HT1080 (cell line): ENCODE measurements around the gene CLRN3. TPM values are rescaled to one million over a fixed set of nuclear protein-coding genes. Genes with fewer than 3 reads are reported as not detected.
A peak's percentile ranks its signal among the peaks of the same experiment; 100 is the strongest.

Source experiments
- DNase-seq: peaks from one replicate; pipeline ENCODE4 v3.0.0-alpha.2; 2015; ENCODE audit warnings: low read depth
- total RNA-seq: library from RNA; depleted of rRNA; stranded (reverse); fragments of >200 nt; shearing (Covaris generic); gene quantifications from 2 replicates; pipeline ENCODE4 v1.2.3, GENCODE V29; 2014

The CLRN3 gene
- total RNA-seq, 1 experiment from 2014 or later: not detected

DNA sequence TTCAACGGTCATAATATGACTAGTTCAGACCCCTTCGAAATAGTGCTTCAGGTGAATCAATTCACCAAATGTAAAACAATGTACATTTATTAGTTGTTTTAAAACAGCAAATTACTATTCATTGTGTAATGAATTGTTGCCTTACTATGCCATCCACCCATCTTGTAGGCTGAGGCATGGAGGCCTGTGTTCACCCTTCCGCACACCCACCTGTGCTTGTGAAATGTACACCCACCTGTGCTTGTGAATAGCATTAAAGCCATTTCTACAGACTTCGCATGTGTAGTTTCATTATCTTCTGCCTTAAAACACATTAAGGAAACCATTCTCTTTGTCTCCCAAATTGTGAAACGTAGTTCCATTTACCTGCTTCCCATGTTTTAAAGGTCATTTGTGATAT is 16.8 kb downstream of the CLRN3 start:
- DNase-seq: no peak

GRCh38 chr10:127875449-127875765 is 17.3 kb downstream of the CLRN3 start:
- no peak for DNase-seq

DNA sequence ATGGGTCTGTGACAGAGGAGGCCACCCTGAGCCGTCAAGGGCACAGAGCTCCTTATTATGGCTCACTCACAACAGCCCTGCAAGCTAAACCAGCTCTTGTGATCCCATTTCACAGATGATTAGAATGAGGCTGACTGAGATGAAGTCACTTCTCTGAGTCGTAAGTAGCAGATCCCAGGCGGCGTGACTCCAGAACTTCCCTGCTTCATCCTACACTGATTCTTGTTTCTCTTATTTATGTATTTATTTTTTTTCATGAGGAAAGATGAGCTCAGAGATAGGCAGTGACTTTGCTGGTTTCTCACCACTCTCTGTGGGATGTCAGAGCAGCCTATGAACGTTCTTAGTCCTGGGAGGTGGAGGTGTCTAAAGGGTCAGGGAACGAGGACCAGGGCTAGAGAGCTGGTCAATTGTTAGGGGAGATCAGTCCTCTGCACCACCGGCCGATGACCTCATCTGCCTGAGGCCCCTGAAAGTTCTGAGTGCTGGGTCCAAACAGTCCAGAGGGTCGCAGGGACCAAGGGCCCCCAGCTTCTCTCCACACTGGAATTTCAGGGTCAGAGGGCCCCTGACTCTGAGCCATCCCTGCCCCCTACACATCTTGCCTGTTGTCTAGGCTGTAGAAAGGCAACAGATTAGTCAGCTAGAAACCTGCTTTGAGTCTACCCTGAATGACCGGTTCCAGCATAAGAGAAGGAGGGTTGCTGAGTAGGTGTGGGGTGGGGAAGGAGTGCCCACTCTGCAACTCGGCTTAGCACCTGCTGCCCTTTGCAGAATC is 17.9 kb downstream of the CLRN3 start:
- DNase-seq: no peak

DNA sequence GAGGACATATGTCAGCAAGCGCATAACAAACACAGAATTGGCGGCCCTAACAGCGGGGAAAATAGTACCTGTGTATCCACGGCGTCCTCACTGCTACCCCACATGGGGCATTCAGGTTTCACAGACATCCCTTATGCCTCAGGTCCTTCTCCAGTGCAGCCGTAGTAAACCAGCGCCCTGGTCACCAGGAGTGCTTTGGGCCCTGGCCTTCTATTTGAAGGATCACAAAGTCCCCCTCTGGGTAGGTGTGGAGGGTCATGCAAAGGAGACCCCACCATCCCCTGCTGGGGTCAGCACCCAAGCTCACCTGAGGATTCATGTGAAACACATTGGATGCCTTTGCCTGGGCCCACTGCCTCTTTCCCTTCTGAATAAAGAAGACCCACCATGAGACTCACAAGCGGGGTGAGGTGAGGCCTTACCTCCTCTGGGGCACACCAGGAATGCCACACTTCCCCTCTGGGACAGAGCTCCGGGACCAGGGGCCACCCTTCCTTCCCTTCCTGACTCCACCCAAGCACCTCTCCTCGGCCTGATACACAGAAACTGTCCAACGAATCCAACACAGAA is 18.8 kb downstream of the CLRN3 start:
- DNase-seq: no peak

DNA sequence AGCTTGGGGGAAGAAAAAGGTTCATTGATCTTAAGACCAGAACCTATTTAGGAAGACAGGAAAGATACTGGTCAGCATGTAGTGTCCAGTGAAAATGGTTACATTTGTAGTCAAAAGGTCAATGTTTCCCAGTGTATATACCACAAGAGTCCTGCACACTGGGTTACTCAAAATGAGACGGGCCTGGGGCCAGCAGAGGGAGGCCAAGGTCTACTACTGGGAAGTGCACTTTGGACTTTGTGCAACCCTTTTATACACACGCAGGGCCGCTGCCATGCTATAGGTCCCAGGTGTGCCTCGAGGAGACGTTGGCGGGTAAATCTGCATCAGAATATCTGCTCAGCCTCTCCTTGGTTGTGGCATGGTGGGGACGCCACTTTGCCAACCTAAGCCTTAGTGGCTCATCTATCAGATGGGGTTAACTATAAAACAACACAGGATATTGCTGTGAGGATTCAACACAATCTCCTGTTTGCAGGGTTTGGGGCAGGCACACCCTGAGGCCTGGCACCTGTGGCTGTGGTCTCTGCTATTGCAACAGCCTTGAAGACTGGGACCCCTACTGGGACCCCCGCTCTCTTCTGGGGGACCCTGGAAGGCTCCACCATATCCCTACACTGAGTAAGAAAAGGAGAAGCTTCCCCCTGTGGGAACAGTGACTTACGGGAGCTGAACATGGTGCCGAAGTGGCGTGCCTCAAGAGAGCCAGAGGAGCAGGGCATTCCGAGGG is 19.7 kb downstream of the CLRN3 start:
- DNase-seq: no peak

DNA sequence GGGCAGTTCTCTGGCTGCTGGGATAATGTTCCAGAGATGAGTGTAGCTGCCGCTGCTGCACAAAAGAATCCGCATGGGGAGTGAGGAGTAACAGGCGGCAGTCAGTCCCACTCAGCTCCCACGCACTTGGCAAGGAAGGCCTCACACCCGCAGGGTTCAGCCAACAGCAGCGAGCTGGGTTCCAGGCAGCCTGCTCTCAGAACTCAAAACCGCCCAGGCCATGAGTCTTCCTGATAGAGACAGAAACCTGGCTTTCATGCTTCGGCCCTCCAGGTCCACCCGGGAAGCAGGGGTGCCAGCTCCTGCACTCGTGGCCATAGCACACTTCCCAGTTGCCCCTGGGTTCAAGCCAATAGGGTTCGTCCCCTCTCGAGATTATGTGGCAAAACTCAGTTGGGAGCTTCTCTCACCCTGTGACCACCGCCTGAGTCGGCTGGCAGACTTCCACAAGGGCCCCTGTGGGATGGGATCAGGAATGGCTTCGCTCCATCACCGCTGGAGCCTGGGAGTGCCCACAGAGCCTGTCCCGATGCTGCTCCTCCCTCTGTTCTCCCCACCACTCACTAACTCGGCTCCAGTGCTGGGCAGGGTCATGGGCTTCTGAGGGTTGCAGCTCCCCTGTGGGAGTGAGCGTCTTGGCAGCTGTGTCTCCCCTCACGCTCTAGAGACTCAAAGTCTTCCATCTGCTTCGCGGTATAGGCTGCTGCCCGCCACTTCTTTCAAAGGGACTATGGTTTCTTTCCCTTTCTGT is 20.6 kb downstream of the CLRN3 start:
- DNase-seq: no peak

- no peak for DNase-seq
Observed at GRCh38 chr10:127871631-127872010, 21.1 kb downstream of the CLRN3 start.

- DNase-seq: no peak
Observed at GRCh38 chr10:127869329-127869728, 23.4 kb downstream of the CLRN3 start.

DNA sequence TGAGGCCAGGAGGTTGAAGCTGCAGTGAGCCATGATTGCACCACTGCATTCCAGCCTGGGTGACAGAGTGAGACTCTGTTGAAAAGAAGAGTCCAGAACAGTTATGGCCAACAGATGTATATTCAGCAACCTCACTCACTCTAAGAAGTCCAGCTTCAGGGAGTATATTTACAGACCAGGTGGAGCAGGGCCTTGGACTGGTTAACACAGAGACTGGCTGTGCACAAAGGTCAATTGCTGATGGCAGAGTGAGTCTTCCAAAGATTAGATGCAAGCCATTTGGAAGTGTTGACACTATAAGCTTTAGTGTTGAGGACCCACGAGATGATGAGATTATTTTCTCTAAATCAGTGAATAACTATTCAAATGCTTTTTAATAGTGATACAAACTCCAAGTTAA is 24.9 kb downstream of the CLRN3 start:
- no peak for DNase-seq

DNA sequence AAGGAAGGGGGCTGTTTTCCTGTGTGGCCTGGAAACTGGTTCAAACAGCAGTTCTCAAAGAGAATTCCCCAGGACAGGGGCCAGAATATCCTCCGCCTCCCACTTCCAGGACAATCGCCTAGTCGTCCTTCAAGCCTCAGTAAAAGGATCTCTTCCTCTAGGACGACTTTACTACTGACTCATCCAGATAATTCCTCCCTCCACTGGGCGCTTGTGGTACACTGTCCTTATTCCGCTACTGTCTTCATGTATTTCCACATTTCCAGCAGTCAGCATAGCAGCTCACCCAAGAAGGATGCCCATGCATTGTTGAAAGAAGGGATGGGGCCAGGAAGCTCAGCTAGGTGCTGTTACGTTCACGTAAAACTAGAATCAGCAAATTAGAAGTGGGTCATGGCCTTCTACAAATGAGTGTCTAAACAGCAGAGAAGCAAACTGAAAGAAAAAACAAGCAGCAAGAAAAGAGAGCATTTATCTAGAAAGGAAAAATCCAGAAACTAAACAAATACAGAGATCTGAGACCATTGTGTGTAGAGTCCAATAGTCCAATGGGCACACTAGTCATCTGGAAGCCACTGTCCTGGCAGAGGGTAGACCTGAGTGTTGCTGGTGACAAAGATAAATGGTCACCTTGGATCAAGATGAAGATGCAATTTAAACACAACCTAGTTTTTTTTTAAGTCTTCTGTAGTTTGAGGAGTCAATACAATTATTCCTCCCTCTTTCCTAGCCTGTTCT is 26.3 kb downstream of the CLRN3 start:
- peak; percentile 65 for DNase-seq

DNA sequence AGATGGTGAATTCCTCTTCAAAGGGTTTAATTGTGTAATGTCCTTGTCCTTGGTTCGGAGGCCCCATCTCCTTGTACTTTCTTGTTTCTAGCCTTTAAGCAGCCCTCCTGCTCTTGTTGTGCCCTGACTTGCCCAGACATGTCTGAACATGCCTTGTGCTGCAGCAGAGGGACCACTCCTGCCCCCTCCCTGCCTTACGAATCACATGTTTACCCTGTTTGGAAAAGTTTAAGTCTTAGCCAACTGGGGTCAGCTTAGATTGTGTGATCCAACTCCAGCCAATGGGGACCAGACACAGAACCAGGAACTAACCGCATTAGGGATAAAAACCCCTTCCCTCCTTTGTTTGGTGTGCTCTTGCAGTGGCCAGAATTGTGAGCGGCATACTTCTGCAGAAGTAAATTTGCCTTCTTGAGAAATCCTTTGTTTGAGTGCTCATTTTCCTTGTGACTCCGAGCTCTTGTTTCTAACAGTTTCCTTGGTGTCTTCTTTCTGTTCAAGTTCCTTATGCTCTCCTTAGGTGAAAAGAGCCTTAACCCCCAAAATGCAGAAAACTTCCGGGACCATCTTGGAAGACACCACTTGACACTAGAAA is 29.4 kb downstream of the CLRN3 start:
- peak; percentile 78 for DNase-seq

DNA sequence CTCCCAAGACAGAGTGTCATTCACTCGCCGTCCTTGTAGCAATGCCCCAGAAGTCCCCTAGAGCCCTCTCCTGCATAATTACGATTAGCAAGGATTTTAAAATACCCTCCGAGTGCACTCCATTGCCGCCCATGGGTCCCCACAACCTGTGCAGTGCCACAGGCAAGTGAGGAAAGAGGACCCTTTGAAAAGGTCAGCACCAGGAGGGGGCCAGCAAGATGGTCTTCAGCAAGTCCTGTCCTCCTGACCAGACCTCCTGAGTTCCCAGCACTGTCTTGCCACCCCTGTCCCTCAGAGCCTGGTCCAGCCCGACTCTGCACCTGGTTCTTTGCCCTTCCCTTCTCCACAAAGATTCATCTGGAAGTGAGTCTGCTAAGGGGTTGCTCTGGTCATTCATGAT is 32.1 kb downstream of the CLRN3 start:
- DNase-seq: no peak

GRCh38 chr10:127855976-127856375 is 36.8 kb downstream of the CLRN3 start:
- no peak for DNase-seq

DNA sequence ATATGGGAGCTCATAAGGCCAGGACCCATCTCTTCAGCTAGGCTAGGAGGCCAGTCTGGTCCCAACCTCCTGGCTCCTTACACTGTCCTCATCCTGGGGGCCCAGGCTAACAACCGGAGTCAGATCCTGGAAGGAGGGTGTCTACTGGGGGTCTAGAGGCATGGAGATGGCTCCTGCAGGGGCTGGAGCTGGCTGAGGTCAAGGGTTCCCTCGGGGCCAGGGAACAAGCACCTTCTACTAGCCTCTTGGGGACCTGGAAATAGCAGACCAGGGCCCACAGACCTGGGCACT is 37.2 kb downstream of the CLRN3 start:
- DNase-seq: no peak

GRCh38 chr10:127854769-127855590 is 37.8 kb downstream of the CLRN3 start:
- no peak for DNase-seq

DNA sequence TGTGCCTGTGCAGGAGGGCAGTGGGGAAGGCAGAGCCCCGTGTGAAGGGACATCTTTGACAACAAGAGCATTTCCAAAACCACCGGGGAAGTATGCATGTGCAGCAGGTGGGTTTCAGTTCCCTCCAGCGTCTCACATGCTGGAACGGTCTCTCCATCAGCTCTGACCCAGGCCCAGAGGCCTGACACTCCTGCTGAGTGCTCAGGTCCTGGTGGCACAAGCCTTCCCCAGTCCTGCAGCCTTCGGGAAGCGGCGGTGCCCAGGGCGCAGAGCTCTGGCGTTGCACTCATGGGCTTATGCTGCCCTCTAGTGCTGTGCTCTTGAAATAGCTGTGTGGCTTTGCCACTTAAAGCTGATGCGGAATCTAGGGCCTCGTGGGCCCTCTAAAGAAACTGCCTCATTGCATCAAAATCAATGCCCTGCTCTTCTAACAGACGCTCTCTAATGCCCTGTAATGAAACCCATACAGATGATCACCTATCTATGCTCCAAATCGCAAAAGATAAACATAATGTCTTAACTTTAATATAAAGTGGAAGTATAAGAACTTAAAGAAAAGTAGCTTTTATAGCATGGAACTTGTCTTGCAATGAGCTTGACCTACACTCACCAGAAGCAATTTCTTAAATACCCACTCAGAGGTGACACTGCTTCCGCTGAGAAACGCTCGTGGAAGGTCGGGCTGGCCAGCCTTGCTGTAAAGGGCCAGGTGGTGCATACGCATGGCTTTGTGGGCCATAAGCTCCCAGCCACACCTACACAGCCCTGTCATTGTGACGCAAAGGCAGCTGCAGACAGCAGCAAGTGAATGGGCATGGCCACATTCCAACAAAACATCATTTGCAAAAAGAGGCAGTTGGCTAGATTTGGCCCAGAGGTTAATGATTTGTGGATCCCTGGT is 38.6 kb downstream of the CLRN3 start:
- peak; percentile 50 for DNase-seq

- no peak for DNase-seq
Observed at GRCh38 chr10:127852456-127852855, 40.3 kb downstream of the CLRN3 start.

DNA sequence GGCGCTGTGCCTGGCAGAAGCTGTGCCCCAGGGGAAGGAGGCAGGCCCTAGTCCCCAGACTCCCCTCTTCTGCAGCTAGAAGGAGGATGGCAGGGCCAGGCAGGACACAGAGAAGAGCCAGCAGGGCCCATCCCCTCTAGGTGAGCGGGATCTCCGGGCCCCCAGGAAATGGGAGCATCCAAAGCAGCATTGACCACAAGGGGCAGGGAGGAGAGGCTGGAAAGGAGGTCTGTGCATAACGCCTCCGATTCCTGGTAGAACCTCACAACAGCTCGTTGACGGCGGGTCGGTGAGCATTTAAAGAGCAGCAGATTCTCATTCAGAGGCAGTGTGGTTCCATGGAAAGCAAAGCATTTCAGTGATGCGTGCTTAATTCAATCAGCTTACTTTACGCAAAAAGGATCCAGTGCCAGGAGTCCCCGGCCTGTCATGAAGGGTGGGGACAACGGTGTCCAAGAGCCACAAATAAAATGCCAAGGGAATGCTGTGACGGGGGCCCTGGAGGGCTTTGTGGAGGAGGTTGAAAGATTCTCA is 41.0 kb downstream of the CLRN3 start:
- no peak for DNase-seq

GRCh38 chr10:127850944-127851343 is 41.8 kb downstream of the CLRN3 start:
- no peak for DNase-seq
